Upper lobe of right lung (tissue), 1 donor: ENCODE measurements around the gene PGLYRP1. TPM values are rescaled to one million over a fixed set of nuclear protein-coding genes. Genes with fewer than 3 reads are reported as not detected.

Experiments
- ATAC-seq: fragments of 200-7000 bp; cut with Tn5 transposase; one replicate; pipeline ENCODE4 v1.9.1; 2020; ENCODE audit warnings: mild to moderate bottlenecking, moderate library complexity
- DNase-seq: peaks from one replicate; pipeline ENCODE4 v3.0.0-alpha.2; 2020
- H3K27ac ChIP-seq: fragments of 200-600 bp; one replicate; pipeline ENCODE4 v1.8.0; 2022
- H3K27me3 ChIP-seq: fragments of 200-600 bp; one replicate; pipeline ENCODE4 v1.8.0; 2022; ENCODE audit warnings: mild to moderate bottlenecking
- H3K36me3 ChIP-seq: fragments of 200-600 bp; one replicate; pipeline ENCODE4 v1.8.0; 2022
- H3K4me1 ChIP-seq: fragments of 200-600 bp; one replicate; pipeline ENCODE4 v1.8.0; 2022
- H3K4me3 ChIP-seq: fragments of 200-600 bp; one replicate; pipeline ENCODE4 v1.8.0; 2022; ENCODE audit warnings: mild to moderate bottlenecking
- H3K9me3 ChIP-seq: fragments of 200-600 bp; one replicate; pipeline ENCODE4 v1.8.0; 2022
- intact Hi-C: fragments of 100-400 bp; cut with DNase I; formaldehyde crosslinking; loops from one replicate; pipeline ENCODE4 v1.11.0; 2022
- total RNA-seq: library from RNA; stranded (reverse); fragmentation: NEBNext Ultra II Directional; extraction: Animal tissue kit (Norgen Biotek cat#: 25700); gene quantifications from one replicate; pipeline ENCODE4 v1.2.1, GENCODE V29; 2021
- TF ChIP-seq, protein P1 (sequence below): fragments of 200-600 bp; IDR thresholded peaks from one replicate; pipeline ENCODE4 v1.8.0; 2022; ENCODE audit warnings: antibody characterized with exemption
- donor health status: DM: no; HTN: yes; CAD: no; lungs with severe emphysema.

PGLYRP1 gene
- total RNA-seq, 1 donor from 2014 or later, result 0.58 TPM

DNA sequence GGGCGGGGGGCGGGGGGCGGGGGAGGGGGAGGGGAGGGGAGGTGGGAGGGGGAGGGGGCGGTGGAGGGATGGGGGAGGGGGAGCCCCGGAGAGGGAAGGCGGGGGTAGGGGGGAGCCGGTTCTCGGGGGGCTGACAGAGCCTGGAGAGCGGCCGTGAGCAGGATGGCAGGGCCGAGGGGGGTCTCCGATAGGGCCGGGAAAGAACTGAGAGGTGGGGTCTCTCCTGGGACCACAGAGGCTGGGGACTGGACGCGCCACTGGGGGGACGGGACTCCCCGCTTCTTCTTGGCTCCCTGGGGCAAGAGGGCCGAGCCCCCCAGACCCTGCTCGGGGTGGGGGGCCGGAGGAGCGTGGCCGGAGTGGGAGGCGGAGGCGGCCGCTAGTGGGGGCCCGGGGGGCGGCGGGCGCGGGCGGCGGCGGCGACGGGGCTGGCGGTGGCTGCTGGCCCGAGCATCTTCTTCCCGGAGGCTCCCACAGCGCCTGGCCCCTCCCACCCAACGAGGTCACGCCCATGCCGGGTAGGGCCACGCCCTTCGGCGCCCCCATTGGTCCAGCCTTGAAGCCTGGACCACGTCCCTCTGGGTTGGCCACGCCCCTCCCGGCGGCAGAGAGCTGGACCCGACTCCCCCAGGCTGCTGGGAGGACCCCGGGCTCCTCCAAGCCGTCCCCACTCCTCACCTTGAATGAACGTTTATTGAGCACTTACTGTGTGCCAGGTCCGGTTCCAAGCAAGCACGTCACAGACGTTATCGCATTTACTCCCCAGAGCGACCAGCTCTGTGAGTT is 49.1 kb downstream of the PGLYRP1 start, which contains the start of gene NOVA2:
Gene NOVA2 (minus strand): TSS at position 313 of the 786 bp plus-strand sequence. CDS start 514 bp downstream, outside the sequence.
- intact Hi-C loops, result no loop called here
- peaks cover 57% of the 10 kb centered on the region for H3K27me3 ChIP-seq
- DNase-seq (peak; percentile 76), ATAC-seq (peak; percentile 79)
- H3K4me1 ChIP-seq, result no peaks in the 10 kb centered on the region
- H3K27ac ChIP-seq, result no peak within 1 kb of the TSS
- H3K9me3 ChIP-seq, result no peaks in the 10 kb centered on the region
- no peaks in the 10 kb centered on the region for H3K36me3 ChIP-seq
- TF ChIP-seq, protein P1, sequence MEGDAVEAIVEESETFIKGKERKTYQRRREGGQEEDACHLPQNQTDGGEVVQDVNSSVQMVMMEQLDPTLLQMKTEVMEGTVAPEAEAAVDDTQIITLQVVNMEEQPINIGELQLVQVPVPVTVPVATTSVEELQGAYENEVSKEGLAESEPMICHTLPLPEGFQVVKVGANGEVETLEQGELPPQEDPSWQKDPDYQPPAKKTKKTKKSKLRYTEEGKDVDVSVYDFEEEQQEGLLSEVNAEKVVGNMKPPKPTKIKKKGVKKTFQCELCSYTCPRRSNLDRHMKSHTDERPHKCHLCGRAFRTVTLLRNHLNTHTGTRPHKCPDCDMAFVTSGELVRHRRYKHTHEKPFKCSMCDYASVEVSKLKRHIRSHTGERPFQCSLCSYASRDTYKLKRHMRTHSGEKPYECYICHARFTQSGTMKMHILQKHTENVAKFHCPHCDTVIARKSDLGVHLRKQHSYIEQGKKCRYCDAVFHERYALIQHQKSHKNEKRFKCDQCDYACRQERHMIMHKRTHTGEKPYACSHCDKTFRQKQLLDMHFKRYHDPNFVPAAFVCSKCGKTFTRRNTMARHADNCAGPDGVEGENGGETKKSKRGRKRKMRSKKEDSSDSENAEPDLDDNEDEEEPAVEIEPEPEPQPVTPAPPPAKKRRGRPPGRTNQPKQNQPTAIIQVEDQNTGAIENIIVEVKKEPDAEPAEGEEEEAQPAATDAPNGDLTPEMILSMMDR, result no peak
- peak within 1 kb of the TSS; percentile 46 for H3K4me3 ChIP-seq

GRCh38 chr19:45972947-45973540 is 49.8 kb downstream of the PGLYRP1 start:
- Histone ChIP-seq H3K4me3 (peak overlapping the region; percentile 46), H3K27me3 (peaks cover 57% of the 10 kb centered on the region), H3K9me3 (no peaks in the 10 kb centered on the region), H3K4me1 (no peaks in the 10 kb centered on the region), H3K36me3 (no peaks in the 10 kb centered on the region), H3K27ac (no peak overlapping the region)
- intact Hi-C loops, result no loop called here
- TF ChIP-seq, protein P1, result no peak
- no peak for ATAC-seq
- DNase-seq, result no peak

DNA sequence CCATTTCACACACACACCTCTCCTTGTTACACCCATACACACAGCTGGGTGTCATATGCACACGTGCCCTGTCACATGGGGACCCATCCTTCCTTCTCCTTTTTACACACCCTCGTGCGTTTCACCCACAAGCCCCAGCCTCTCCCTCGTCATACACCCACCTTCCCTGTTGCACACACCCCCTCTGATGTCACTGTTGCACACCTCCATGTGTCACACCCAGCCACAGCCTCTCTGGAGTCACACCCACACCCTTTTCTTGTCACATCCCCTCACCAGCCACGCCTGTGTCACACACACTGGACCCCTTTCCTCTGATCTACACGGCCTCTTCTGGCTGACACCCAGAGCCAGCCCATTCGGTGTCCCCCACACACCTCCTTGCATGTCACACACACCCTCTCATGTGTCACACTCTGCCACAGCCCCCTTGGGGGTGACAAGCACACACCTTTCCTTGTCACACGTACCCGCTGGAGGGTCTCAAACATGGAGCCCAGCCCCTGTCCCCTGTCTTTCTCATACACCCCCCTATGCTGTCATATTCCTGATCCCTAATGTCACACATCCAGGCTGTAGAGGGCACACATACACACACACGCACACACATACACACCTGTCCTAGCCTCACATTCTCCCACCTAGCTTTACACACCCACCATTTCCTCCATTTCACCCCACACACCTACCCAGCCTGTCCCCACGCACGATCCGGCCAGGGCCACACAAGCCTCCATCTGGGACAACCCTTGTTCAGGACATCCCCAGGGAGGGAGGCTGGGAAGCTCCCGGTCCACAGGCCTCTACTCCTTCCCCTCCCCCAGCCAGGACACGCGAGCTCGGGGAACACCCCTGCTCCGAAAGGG is 50.5 kb downstream of the PGLYRP1 start:
- Histone ChIP-seq H3K9me3 (no peaks in the 10 kb centered on the region), H3K27me3 (peaks cover 57% of the 10 kb centered on the region), H3K4me1 (no peaks in the 10 kb centered on the region), H3K27ac (no peak overlapping the region), H3K36me3 (no peaks in the 10 kb centered on the region), H3K4me3 (peak overlapping the region; percentile 46)
- TF ChIP-seq, protein P1, result no peak
- ATAC-seq (peak; percentile 52), DNase-seq (no peak)
- intact Hi-C loops, result no loop called here

GRCh38 chr19:45971260-45971902 is 51.5 kb downstream of the PGLYRP1 start:
- peaks cover 57% of the 10 kb centered on the region for H3K27me3 ChIP-seq
- TF ChIP-seq, protein P1, result no peak
- no peaks in the 10 kb centered on the region for H3K4me1 ChIP-seq
- H3K36me3 ChIP-seq, result no peaks in the 10 kb centered on the region
- peak overlapping the region; percentile 46 for H3K4me3 ChIP-seq
- no peak overlapping the region for H3K27ac ChIP-seq
- no peaks in the 10 kb centered on the region for H3K9me3 ChIP-seq
- DNase-seq (no peak), ATAC-seq (peak; percentile 4)
- intact Hi-C loops, result no loop called here

GRCh38 chr19:45969676-45970075 is 53.2 kb downstream of the PGLYRP1 start:
- TF ChIP-seq, protein P1, result no peak
- Histone ChIP-seq H3K27me3 (peaks cover 45% of the 10 kb centered on the region), H3K4me3 (no peak overlapping the region), H3K9me3 (no peaks in the 10 kb centered on the region), H3K36me3 (no peaks in the 10 kb centered on the region), H3K4me1 (no peaks in the 10 kb centered on the region), H3K27ac (no peak overlapping the region)
- DNase-seq, result no peak
- intact Hi-C loops, result no loop called here
- no peak for ATAC-seq
